GM12872 (cell line): ENCODE results near the gene U2SURP.

ENCODE experiments used
- TF ChIP-seq, protein P1 (sequence below): IDR thresholded peaks from 3 replicates; pipeline ENCODE4 v1.5.1; 2011; ENCODE audit warnings: low read depth, mild to moderate bottlenecking, low read length, moderate library complexity; ENCODE audit not compliant: insufficient read depth

Gene U2SURP

GRCh38 chr3:143105170-143105569 lies 103.8 kb downstream of the U2SURP start:
- TF ChIP-seq, protein P1, sequence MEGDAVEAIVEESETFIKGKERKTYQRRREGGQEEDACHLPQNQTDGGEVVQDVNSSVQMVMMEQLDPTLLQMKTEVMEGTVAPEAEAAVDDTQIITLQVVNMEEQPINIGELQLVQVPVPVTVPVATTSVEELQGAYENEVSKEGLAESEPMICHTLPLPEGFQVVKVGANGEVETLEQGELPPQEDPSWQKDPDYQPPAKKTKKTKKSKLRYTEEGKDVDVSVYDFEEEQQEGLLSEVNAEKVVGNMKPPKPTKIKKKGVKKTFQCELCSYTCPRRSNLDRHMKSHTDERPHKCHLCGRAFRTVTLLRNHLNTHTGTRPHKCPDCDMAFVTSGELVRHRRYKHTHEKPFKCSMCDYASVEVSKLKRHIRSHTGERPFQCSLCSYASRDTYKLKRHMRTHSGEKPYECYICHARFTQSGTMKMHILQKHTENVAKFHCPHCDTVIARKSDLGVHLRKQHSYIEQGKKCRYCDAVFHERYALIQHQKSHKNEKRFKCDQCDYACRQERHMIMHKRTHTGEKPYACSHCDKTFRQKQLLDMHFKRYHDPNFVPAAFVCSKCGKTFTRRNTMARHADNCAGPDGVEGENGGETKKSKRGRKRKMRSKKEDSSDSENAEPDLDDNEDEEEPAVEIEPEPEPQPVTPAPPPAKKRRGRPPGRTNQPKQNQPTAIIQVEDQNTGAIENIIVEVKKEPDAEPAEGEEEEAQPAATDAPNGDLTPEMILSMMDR = no peak

GRCh38 chr3:143109861-143110260 lies 108.5 kb downstream of the U2SURP start:
- TF ChIP-seq, protein P1 = no peak
